Fibroblast of upper back skin (primary cell): Measurements from ENCODE around the gene NANOS2.
A peak's percentile ranks its signal among the peaks of the same experiment; 100 is the strongest.
"Not testable (repeated sequence)": the region's sequence is repeated elsewhere in the genome, so short reads cannot be mapped to it uniquely, and the experiment has no call there.

Source experiments
- DNase-seq: peaks from one replicate; pipeline ENCODE4 v3.0.0-alpha.2; 2013

Gene NANOS2

GRCh38 chr19:45927565-45928261, 13.1 kb upstream of the NANOS2 start:
- peak; percentile 83 for DNase-seq

GRCh38 chr19:45924891-45925447, 10.4 kb upstream of the NANOS2 start:
- DNase-seq: no peak

GRCh38 chr19:45922281-45922680, 7.7 kb upstream of the NANOS2 start:
- no peak for DNase-seq

GRCh38 chr19:45920458-45920857, 5.9 kb upstream of the NANOS2 start:
- DNase-seq: no peak

- DNase-seq: no peak
Measured at GRCh38 chr19:45919678-45920077, 5.1 kb upstream of the NANOS2 start.

- no peak for DNase-seq
Measured at GRCh38 chr19:45918721-45919120, 4.1 kb upstream of the NANOS2 start.

- no peak for DNase-seq
Measured at GRCh38 chr19:45917421-45918091, 3.0 kb upstream of the NANOS2 start.

GRCh38 chr19:45911291-45911690, 3.3 kb downstream of the NANOS2 start:
- no peak for DNase-seq

- peak; percentile 17 for DNase-seq
Measured at GRCh38 chr19:45908956-45909355, 5.6 kb downstream of the NANOS2 start.

GRCh38 chr19:45906221-45906620, 8.4 kb downstream of the NANOS2 start:
- peak; percentile 19 for DNase-seq

GRCh38 chr19:45905011-45905410, 9.6 kb downstream of the NANOS2 start:
- DNase-seq: no peak

- peak; percentile 97 for DNase-seq
Measured at GRCh38 chr19:45902651-45903625, 11.6 kb downstream of the NANOS2 start.

- DNase-seq: no peak
Measured at GRCh38 chr19:45901912-45902650, 12.5 kb downstream of the NANOS2 start, which contains the start of gene MYPOP. Gene MYPOP, minus strand, starts transcription at chr19:45902613. Its CDS starts 840 bp downstream, at chr19:45901773.

GRCh38 chr19:45901432-45901911, 13.1 kb downstream of the NANOS2 start:
- peak; percentile 31 for DNase-seq

- no peak for DNase-seq
Measured at GRCh38 chr19:45900738-45901431, 13.7 kb downstream of the NANOS2 start.

- no peak for DNase-seq
Measured at GRCh38 chr19:45899919-45900589, 14.5 kb downstream of the NANOS2 start.

GRCh38 chr19:45899253-45899652, 15.3 kb downstream of the NANOS2 start:
- no peak for DNase-seq

GRCh38 chr19:45897261-45897812, 17.2 kb downstream of the NANOS2 start:
- DNase-seq: no peak

GRCh38 chr19:45895983-45896599, 18.5 kb downstream of the NANOS2 start:
- DNase-seq: not testable (repeated sequence)

- DNase-seq: no peak
Measured at GRCh38 chr19:45895519-45895972, 19.0 kb downstream of the NANOS2 start.
